ENCODE measurements around the gene SV2A.

The SV2A gene

GRCh38 chr1:149936992-149937705 is 19.5 kb upstream of the SV2A start (continued):
- no peak for TF ChIP-seq ZNF138 (tag by site-specific recombination; IDR thresholded peaks at IDR 0.05; ENCODE audit: borderline replicate concordance)
- no peak for TF ChIP-seq ZNF549 (tag by site-specific recombination; IDR thresholded peaks at IDR 0.05)
- TF ChIP-seq ZNF394 (tag by site-specific recombination; IDR thresholded peaks at IDR 0.05; ENCODE audit: borderline replicate concordance): peak; percentile 12; the same call in 1 of the 2 replicates
- no peak for TF ChIP-seq TRIM28 (IDR thresholded peaks at IDR 0.05; ENCODE audit: borderline replicate concordance, low read length)
- TF ChIP-seq ZNF692 (tag by site-specific recombination; IDR thresholded peaks at IDR 0.05): no peak
- 0 out of 2 replicates have a peak, but pooled peaks have one; percentile 54 for TF ChIP-seq TSHZ1 (tag by site-specific recombination; IDR thresholded peaks at IDR 0.05; ENCODE audit: borderline replicate concordance)
- TF ChIP-seq ZNF341 (tag by site-specific recombination; IDR thresholded peaks at IDR 0.05; ENCODE audit: low read depth): peak; percentile 56
- peak; percentile 82 for TF ChIP-seq SP2 (tag by site-specific recombination; IDR thresholded peaks at IDR 0.05)
- TF ChIP-seq ZNF280C (tag by site-specific recombination; IDR thresholded peaks at IDR 0.05): no peak
- 0 out of 2 replicates have a peak, but pooled peaks have one; percentile 31 for TF ChIP-seq ZNF24 (tag by site-specific recombination; IDR thresholded peaks at IDR 0.05)
- peak; percentile 66; the same call in 1 of the 2 replicates for TF ChIP-seq KLF8 (tag by site-specific recombination; IDR thresholded peaks at IDR 0.05)
- no peak for TF ChIP-seq AEBP2 (tag by site-specific recombination; IDR thresholded peaks at IDR 0.05; ENCODE audit: borderline replicate concordance)
- peak; percentile 75 for TF ChIP-seq ZBTB17 (tag by site-specific recombination; IDR thresholded peaks at IDR 0.05)
- peak; percentile 51; the same call in 1 of the 2 replicates for TF ChIP-seq KLF1 (tag by site-specific recombination; IDR thresholded peaks at IDR 0.05)

- Histone ChIP-seq H3K4me3 (ENCODE audit: low read depth, low read length) (peak within 1 kb of the TSS; percentile 57), H3K27ac (ENCODE audit: extremely low read depth, low read depth, low read length) (peak within 1 kb of the TSS; percentile 33), H3K4me1 (ENCODE audit: control insufficient read depth, insufficient read depth, low read length) (peaks cover 6% of the 10 kb centered on the region; the same call in 1 of the 2 replicates), H3K9me3 (ENCODE audit: control insufficient read depth, insufficient read depth, low read depth, low read length) (no peaks in the 10 kb centered on the region), H3K36me3 (ENCODE audit: control insufficient read depth in 2 of 2, insufficient read depth in 1 of 2, low read length in 2 of 2) (peaks cover 0 to 24% of the 10 kb centered on the region in 2 experiments; a peak in 1 of 3 replicates)
- ChIA-PET POLR2A (interaction anchor here (0.7 to 4.3 kb wide), 4 partner anchors 8 to 130 kb away, joined by 3 to 48 read pairs (median 14); partner anchors contain the start of gene SF3B4), CTCF (interaction anchor here (0.8 to 1.4 kb wide), 2 partner anchors 48 to 71 kb away, joined by 4 read pairs; a partner anchor contains a TSS)
- TF ChIP-seq GLIS2 (tag by site-specific recombination; IDR thresholded peaks at IDR 0.05) (peak; percentile 45; the same call in 1 of the 2 replicates), ZBTB6 (tag by site-specific recombination; IDR thresholded peaks at IDR 0.05) (peak; percentile 40; the same call in 1 of the 2 replicates), ZBTB17 (tag by site-specific recombination; IDR thresholded peaks at IDR 0.05) (peak; percentile 89), PATZ1 (tag by site-specific recombination; IDR thresholded peaks at IDR 0.05) (peak; percentile 61; the same call in 1 of the 2 replicates), ZBTB48 (tag by site-specific recombination; IDR thresholded peaks at IDR 0.05) (peak; percentile 64), KLF9 (tag by site-specific recombination; IDR thresholded peaks at IDR 0.05; ENCODE audit: low read depth) (peak; percentile 47; the same call in 1 of the 2 replicates), ZNF501 (tag by site-specific recombination; IDR thresholded peaks at IDR 0.05) (no peak), ZNF335 (tag by site-specific recombination; conservative IDR thresholded peaks at IDR 0.05) (peak; percentile 69)
These were observed 18.7 kb upstream of the SV2A start, which contains the start of gene MTMR11 for GRCh38 chr1:149936170-149936991. Gene MTMR11 (minus strand): TSS chr1:149936879. CDS start chr1:149936647, 232 bp downstream.
